Measurements from ENCODE around the gene SEMA5A. TPM values are rescaled to one million over a fixed set of nuclear protein-coding genes. Genes with fewer than 3 reads are reported as not detected.

Gene SEMA5A
- total RNA-seq, 3 donors from 2014 or later, result 20.3 to 43.8 (median 33.6) TPM

GRCh38 chr5:9103290-9103689, 442.6 kb downstream of the SEMA5A start:
- intact Hi-C loops (cut with DNase I, micrococcal nuclease), result no loop called here
- Histone ChIP-seq H3K4me1 (ENCODE audit: low read depth) (no peaks in the 10 kb centered on the region), H3K9me3 (no peaks in the 10 kb centered on the region), H3K36me3 (ENCODE audit: low read depth) (no peaks in the 10 kb centered on the region), H3K4me3 (no peak overlapping the region)
- DNase-seq, result no peak
- ATAC-seq, result no peak
- TF ChIP-seq CTCF (IDR thresholded peaks at IDR 0.05), result no peak

GRCh38 chr5:9099689-9100088, 446.2 kb downstream of the SEMA5A start:
- DNase-seq (no peak), ATAC-seq (no peak)
- intact Hi-C loops (cut with DNase I, micrococcal nuclease), result no loop called here
- no peaks in the 10 kb centered on the region for H3K4me1 ChIP-seq (ENCODE audit: low read depth)
- H3K36me3 ChIP-seq (ENCODE audit: low read depth), result no peaks in the 10 kb centered on the region
- TF ChIP-seq CTCF (IDR thresholded peaks at IDR 0.05), result no peak
- H3K4me3 ChIP-seq, result no peak overlapping the region
- H3K9me3 ChIP-seq, result no peaks in the 10 kb centered on the region

- intact Hi-C loops (cut with DNase I, micrococcal nuclease), result no loop called here
- no peak for TF ChIP-seq CTCF (IDR thresholded peaks at IDR 0.05)
- no peak overlapping the region for H3K4me3 ChIP-seq
- no peaks in the 10 kb centered on the region for H3K4me1 ChIP-seq (ENCODE audit: low read depth)
- ATAC-seq, result no peak
- H3K9me3 ChIP-seq, result no peaks in the 10 kb centered on the region
- H3K36me3 ChIP-seq (ENCODE audit: low read depth), result no peaks in the 10 kb centered on the region
- DNase-seq, result no peak
Measured at GRCh38 chr5:9098990-9099389, 446.9 kb downstream of the SEMA5A start.

GRCh38 chr5:9094582-9094981, 451.3 kb downstream of the SEMA5A start:
- intact Hi-C loops (cut with DNase I, micrococcal nuclease), result no loop called here
- no peaks in the 10 kb centered on the region for H3K4me1 ChIP-seq (ENCODE audit: low read depth)
- no peak for DNase-seq
- H3K4me3 ChIP-seq, result no peak overlapping the region
- H3K36me3 ChIP-seq (ENCODE audit: low read depth), result no peaks in the 10 kb centered on the region
- no peak for ATAC-seq
- no peaks in the 10 kb centered on the region for H3K9me3 ChIP-seq
- TF ChIP-seq CTCF (IDR thresholded peaks at IDR 0.05), result no peak

- Histone ChIP-seq H3K36me3 (ENCODE audit: low read depth) (no peaks in the 10 kb centered on the region), H3K9me3 (no peaks in the 10 kb centered on the region), H3K4me1 (ENCODE audit: low read depth) (no peaks in the 10 kb centered on the region), H3K4me3 (no peak overlapping the region)
- DNase-seq (no peak), ATAC-seq (no peak)
- intact Hi-C loops (cut with DNase I, micrococcal nuclease), result no loop called here
- no peak for TF ChIP-seq CTCF (IDR thresholded peaks at IDR 0.05)
Measured at GRCh38 chr5:9091896-9092662, 453.8 kb downstream of the SEMA5A start.
